NCI-H2107 treated with DMSO at 0.1 percent for 48 hours (cell line): Measurements from ENCODE around the gene FBXW7.
"Not testable (repeated sequence)": the region's sequence is repeated elsewhere in the genome, so short reads cannot be mapped to it uniquely, and the experiment has no call there.

Experiments
- DNase-seq: peaks from one replicate; lab custom pipeline; 2025; ENCODE audit not compliant: unreplicated experiment; lab: John Stamatoyannopoulos, UW

FBXW7 gene

DNA sequence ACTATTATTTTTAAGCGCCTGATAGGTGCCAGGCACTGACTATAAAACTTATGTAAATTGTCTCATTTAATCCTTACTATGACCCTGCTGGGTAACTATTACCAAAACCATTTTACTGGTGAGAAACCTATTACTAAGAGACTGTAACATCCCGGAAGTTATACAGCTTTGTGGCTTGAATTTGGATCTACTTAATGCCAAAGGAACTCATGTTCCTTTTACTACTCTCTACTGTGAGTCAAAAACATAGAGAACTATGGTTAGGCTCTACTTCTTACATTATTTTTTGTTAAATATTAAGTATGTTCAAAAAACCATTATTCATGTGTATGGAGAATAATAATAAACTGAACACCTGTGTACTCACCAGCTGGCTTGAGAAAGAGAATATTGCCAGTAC is 14.8 kb upstream of the FBXW7 start:
- not testable (repeated sequence) for DNase-seq

DNA sequence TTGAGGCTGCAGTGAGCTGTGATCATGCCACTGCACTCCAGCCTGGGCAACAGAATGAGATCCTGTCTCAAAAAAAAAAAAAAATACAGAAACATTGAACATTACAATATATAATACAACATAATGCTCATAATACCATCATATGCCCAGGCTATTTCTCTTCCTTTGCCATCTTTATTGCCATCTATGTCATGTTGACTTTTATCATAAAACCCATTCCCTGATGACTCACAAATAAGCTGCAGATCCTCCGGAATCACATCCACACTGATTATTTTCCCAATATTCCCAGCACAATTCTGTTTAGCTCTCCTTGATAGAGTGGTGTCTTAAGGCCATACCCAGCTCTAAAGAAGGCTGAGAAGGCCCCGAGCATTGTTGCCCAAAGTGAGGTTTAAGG is 9.2 kb upstream of the FBXW7 start:
- no peak for DNase-seq

DNA sequence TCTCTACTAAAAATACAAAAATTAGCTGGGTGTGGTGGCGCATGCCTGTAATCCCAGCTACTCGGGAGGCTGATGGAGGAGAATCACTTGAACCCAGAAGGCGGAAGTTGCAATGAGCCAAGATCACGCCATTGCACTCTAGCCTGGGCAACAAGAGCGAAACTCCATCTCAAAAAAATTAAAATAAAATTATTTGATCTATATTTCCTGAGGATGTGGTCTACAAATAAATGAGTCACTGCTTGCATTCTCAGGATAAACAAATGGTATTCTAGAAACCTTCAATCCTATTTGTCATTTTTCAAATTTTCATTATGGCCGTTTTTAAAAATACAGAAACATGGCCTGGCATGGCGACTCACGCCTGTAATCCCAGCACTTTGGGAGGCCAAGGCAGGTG is 8.6 kb upstream of the FBXW7 start:
- DNase-seq: not testable (repeated sequence)

DNA sequence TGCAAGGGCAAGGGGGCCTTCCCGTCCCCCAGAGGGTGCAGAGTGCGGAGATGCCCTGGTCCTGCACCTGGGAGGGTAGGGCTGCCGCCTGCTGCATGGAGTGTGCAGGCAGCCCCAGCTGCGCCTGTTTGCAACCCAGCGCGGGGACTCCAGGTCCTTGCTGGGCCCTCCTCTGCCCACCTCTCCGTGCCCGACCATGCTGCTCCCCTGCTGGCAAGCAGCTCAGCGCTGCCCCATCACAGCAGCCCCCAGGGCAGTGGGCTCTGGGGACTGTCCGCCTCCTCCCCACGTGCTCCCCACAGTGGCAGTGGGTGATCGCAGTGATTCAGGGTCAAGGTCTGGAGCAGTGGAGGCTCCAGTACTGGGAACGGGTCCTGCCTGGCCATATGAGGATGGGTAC is 5.0 kb upstream of the FBXW7 start:
- DNase-seq: no peak

DNA sequence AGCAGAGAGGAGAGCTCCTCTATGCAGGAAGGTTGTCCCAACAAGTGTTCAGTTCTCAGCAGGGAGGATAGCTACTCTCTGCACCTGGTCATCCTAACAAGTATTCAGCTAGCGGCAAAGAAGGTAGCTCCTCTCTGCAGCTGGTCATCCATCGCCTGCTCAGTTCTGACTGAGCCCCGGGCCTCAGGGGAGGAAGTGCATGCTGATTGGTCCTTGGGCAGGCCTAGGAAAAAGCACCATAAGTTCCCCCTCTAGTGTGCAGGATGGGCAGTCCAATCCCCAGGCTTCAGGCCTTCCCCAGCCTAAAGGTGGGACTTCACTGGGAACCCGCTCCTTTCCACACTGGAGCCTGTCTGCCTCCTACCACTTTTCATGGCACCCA is 4.4 kb upstream of the FBXW7 start:
- no peak for DNase-seq

DNA sequence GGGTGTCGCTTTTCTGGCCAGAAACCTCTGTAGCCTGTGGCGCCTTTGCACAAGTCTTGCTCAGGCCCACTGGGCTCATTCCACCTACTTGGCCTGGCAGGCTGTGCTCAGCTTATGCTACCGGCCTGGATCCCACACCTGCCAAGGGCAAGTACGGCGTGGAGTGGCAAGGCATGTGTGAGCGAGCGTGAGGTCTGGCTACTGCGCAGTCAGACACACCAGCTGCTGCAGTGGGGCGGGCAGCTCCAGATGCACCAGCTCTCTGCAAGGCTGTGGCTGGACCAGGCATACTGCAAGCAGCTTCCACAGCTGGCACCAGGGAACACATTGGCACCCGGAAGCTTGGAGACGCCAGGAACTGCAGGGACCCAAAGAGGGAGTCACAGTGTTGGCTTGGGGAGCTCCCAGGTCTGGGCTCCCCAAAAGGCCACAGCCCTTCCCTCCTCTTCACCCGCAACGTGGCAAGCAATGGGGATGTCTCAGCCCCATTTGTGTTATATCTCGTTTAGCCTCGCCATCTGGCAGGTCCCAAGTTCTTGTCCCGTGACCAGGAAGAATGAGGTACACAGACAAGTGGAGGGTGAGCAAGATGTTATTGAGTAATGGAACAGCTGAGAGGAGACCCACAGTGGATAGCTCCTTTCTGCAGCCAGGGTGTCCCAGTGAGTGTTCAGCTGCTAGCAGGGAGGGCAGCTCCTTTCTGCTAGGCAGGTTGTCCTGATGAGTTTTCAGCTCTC is 3.8 kb upstream of the FBXW7 start:
- DNase-seq: no peak

DNA sequence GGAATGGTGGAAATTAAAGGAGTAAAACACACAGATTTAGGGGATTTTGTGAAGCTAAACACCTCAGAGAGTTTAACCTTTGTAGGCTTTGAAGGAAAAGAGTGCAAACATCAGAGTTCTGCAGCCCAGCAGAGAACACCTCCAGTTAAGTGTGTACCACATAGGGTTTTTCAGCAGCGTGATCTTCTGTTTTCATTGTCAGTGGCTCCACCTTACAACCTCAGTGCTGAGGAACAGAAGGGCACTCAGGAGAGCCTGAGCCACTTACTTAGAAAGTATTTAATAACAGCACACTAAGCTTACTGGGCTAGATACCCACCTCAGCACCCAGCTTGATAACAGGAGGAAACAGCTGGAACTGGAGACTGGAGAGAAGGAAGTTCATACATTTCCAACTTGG is 2.0 kb upstream of the FBXW7 start:
- no peak for DNase-seq

DNA sequence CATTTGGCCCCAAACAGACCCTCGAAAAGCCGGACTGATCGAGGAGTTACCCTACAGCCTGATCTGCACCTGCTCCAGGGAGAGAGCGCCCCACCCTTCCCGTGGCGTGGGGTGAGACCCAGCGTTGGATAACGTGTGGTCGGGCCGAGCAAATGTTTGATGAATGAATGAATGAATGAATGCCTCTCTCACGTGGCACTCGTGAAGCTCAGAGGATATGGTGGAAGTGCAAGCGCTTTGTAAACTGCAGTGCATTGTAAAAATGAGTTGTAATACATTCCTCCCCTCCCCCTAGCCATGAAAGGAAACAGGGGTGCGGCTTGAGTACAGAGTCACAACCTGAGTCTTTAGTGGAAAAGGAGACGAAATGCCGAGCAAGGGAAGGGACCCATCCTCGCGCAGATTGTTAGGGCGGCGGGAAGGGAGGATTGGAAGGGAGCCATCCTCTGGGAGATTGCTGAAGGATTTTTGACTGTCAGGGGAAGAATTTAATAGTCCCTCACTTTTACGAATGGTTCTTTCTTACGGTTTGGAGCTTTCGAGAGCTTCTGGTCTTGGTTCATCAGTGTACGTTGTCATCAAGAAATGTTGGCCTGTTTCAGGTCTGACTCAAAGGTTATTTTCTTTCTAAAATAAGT is 772 bp upstream of the FBXW7 start:
- no peak for DNase-seq

DNA sequence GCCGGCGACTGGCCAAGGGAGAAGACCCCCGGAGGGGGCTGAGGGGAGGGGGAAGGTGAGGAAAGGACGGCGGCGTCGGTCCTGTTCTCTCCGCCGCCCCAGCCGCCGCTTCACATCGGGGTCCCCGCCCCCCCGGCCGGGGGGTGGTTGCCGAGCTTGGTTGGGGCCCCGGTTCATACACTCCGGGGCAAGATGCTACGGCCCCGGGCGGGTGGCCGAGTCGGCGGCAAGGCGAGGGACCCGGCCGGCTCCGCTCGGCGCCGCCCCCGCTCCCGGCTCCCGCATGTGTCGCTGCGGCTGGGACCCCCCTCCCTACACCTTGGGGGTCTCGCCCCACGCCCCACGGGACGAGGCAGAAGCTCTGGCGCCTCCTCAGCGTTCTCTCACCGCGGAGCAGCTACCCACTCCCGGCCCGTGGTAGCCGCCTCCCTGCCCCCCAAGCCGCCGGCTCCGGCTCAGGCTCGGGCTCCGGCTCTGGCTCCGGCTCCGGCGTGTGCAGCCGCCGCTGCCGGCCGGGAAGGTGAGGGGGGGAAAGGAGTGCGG is 461 bp downstream of the FBXW7 start:
- no peak for DNase-seq

DNA sequence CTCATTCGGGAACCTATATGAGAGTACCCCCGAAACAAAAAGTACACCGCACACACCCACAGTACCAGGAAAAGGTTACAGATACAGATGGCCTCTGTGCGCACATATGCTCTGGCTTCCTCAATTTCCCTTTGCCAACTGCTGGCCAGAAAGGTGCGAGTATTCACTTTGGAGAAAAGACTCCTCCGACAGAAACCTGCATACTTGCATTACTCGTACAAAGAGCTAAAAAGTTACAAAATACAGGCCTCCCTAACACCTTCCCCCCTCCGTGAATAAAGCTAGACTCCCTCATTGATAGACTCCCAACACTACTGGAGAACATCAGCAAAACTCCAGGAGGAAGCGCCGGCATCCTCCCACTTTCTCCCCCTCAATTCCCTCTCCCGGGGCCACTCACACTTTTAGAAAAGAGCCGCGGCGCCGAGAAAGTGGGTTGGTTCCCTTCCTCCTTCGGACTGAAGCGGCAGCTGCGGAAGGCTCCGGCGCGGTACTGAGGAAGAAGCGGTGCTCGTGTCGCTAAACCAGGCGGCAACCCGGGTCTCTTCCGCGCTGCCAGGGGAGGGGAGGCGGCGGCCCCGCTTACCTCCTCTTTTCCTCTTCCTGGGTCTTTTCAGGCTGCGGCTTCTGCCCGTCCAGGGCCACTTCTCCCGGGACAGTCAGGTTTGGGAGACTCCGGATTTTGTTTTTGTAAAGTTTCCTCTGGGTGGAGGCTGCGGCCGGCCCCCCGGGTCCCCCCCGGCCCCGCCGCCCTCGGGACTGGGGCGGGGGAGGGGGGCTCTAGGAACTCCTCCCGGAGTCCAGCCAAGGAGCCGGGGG is 1.1 kb downstream of the FBXW7 start:
- no peak for DNase-seq

DNA sequence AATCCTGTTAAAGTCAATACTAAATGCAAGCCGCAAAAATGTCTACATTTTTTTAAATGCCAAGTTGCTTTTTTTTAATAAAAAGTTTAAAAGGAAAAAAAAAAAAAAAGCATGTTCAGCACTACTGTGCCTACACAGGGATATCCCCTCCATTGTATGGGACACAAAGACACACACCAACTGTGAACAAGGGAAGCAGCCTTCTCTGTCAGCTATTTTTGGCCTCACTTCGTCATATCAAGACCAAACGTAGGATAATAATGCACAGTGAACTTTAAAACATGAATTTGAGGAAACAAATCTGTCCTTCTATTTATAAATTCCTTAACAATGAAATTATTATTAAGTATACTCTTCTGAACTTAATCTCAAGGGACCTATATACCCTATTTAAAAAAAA is 4.4 kb downstream of the FBXW7 start:
- DNase-seq: no peak

DNA sequence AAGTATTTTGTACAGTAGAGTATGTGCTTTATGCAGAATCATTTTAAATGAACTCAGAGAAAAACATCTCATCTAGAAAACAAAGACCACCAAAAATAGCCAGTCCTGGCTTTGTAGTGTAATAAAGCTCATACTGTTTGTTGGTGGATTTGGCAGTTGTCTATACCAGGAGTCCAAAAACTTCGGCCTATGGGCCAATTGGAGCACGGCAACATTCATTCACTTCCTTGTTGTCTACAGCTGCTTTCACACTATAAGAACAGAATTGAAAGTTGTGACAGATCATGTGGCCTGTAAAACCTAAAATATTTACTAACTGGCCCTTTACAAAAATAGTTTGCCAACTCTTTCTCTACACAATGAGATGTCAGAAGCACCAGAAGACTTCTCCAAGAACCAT is 5.3 kb downstream of the FBXW7 start:
- DNase-seq: no peak

DNA sequence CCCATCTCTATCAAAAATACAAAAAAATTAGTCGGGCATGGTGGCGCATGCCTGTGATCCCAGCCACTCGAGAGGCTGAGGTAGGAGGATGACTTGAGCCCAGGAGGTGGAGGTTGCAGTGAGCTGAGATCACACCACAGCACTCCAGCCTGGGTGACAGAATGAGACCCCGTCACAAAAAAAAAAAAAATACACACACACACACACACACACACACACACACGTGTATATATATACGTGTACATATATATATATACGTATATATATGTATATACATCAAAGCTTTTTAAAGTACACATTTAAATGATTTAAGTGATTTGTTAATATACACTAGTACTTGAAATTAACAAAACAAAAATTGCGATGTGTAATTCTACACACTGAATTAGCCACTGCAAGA is 6.0 kb downstream of the FBXW7 start:
- no peak for DNase-seq

DNA sequence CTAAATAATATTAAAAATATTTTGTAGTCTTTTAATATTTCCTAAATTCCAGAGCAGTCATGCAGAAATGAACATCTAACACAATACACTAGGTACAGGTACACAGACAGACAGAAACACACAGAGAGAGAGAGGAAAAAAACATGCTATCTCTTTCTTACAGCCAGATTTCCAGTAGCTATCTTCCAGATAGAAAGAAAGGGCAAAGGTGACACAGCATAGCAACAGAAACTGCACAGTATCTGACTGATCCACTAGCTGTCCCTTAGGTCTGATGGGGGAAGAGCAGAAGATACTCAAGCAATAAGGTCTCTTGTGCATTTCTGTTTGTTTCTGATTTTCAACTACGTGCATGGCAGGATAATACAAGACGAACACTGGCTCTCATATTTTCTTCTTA is 7.8 kb downstream of the FBXW7 start:
- DNase-seq: no peak

DNA sequence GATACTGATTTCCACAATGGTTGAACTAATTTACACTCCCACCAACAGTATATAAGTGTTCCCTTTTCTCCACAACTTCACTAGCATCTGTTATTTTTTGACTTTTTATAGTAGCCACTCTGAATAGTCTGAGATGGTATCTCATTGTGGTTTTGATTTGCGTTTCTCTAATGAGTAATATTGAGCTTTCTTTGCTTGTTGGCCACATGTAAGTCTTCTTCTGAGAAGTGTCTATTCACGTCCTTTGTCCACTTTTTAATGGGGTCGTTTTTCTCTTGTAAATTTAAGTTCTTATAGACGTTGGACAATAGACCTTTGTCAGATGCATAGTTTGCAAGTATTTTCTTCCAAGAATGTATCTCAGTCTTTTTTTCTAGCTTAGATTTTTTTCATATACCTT is 10.0 kb downstream of the FBXW7 start:
- no peak for DNase-seq

DNA sequence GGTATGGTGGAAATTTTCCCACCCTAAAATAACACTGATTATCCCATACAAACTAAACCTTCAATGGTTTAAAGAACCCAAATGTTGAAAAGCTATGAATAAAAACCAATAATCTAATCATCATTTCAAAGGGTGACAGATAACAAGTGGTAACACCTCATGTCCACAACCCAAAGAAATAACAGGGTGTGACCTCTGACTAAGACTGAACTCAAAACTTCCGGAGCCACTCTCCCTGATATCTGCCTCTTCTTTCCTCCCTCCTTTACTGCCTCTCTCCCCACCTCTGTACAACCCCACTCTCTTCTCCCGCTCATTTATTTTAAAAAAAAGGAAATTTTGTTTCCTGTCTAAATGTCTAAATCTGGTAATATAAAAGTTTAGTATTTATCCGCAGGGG is 11.5 kb downstream of the FBXW7 start:
- DNase-seq: no peak

DNA sequence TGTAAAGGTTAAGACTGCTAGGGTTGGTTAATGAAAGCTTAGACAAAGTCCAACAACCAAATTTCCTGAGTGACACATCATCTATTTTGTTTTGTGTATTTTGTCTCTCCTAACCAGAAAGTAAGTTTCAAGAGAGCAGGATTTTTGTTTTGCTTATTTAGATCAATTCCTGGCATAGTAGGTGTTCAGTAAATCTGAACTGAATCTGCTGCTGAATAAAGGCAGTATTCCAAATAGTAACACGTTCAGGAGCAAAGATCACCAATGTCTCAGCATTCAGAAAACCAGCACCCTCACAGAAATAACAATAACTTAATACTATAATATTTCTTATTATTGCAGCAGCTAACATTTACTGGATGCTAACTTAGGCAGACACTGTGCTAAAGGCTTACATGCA is 12.2 kb downstream of the FBXW7 start:
- no peak for DNase-seq

DNA sequence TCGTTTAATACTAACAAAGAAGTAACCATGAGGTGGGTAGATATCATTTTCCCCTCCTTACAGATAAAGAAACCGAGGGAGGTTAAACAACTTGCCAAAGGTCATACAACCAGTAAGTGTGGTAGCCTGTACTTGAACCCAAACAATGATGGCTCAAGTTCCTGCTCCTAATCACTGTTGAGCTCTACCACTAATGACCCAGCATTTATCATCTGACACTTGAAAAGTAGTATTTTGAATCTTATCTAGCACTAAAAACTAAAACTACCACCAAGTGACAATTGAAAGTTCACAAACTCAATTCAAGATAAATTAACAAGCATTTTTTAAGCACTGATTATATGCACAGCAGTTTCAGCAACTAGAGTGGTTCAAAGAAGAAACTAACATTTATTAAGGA is 13.1 kb downstream of the FBXW7 start:
- DNase-seq: no peak

DNA sequence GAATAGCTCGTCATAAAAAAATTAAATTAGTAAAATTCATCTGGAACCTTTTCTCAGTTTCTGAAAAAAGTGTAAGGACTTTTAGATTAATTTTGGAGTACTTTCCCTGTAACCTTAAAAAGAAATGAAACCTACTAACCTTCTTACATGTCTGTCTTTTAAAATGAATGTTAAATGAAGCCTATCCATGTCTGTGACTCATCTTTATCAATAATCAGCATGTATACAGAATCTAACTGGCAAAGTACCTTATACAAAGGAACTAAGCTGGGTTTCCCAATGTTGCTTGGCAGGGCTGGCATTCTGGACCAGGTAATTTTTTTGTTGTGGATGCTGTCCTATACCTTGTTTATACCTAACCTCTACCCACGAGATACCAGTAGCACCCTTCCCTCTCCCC is 13.6 kb downstream of the FBXW7 start:
- DNase-seq: no peak

DNA sequence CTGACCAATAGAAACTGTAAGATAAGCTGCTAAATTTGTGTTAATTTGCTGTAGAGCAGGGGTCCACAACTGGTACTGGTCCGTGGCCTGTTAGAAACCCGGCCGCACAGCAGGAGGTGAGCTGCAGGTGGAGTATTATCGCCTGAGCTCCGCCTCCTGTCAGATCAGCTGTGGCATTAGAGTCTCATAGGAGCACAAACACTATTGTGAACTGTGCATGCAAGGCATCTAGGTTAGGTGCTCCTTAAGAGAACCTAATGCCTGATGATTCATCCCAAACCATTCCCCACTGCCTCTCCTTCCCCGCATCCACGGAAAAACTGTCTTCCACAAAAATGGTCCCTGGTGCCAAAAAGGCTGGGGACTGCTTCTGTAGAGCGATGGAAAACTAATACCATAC is 19.7 kb downstream of the FBXW7 start:
- no peak for DNase-seq

DNA sequence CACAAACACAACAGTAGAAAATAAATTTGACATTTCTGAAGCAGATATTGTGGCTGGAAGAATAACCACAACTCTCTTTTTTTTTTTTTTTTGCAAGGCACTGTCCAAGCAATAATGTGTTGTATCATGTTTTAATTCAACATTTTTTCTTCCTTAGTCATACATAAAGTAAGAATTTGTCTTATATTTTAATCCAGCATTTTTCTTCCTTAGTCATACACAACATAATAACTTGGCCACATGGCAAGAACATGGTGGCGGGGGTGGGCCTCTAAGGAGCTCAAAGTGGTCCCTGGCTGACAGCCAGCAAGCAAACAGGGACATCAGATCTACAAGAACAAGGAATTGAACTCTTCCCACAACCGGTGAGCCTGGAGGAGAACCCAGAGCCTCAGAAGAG is 20.2 kb downstream of the FBXW7 start:
- DNase-seq: no peak

DNA sequence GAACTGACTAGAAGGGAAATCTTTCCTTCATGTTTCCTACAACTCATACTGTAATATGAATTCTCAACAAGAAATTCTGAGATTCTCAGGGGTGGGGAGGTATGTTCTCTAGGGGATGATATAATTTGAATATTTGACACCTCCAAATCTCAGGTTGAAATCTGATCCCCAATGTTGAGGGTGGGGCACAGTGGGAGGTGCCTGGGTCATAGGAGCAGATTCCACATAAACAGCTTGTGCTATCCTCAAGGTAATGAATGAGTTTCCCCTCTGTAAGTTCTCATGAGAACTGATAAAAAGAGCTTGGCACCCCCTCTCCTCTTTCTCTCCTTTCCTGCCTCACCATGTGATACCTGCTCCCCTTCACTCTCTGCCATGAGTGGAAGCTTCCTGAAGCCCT is 21.5 kb downstream of the FBXW7 start:
- DNase-seq: no peak
